Hepatocyte (in vitro differentiated cells): Measurements from ENCODE around the gene CEBPZ. TPM values are rescaled to one million over a fixed set of nuclear protein-coding genes. Genes with fewer than 3 reads are reported as not detected.
"Not testable (repeated sequence)": the region's sequence is repeated elsewhere in the genome, so short reads cannot be mapped to it uniquely, and the experiment has no call there.

Source experiments
- DNase-seq: peaks from one replicate; pipeline ENCODE4 v3.0.0-alpha.2; 2016; ENCODE audit warnings: low spot score
- H2AFZ ChIP-seq: fragments of 200-600 bp; sonication (generic); 2 replicates; pipeline ENCODE4 v1.6.0; 2016; ENCODE audit warnings: antibody characterized with exemption, mild to moderate bottlenecking
- H3K27ac ChIP-seq: fragments of 200-600 bp; sonication (generic); 2 replicates; pipeline ENCODE4 v1.5.1; 2016; ENCODE audit warnings: mild to moderate bottlenecking
- H3K27me3 ChIP-seq: fragments of 200-600 bp; sonication (generic); 2 replicates; pipeline ENCODE4 v1.6.1; 2016
- H3K36me3 ChIP-seq: fragments of 200-600 bp; sonication (generic); replicated peaks from 2 replicates; pipeline ENCODE4 v1.5.1; 2016; ENCODE audit warnings: low read depth; ENCODE audit not compliant: insufficient read depth
- H3K4me1 ChIP-seq: fragments of 200-600 bp; sonication (generic); 2 replicates; pipeline ENCODE4 v1.5.1; 2016; ENCODE audit warnings: mild to moderate bottlenecking, moderate library complexity; ENCODE audit not compliant: insufficient read depth
- H3K4me2 ChIP-seq: fragments of 200-600 bp; sonication (generic); 2 replicates; pipeline ENCODE4 v1.6.0; 2016
- H3K4me3 ChIP-seq: fragments of 200-600 bp; sonication (generic); 2 replicates; pipeline ENCODE4 v1.5.1; 2016; ENCODE audit warnings: mild to moderate bottlenecking
- H3K79me2 ChIP-seq: fragments of 200-600 bp; sonication (generic); 2 replicates; pipeline ENCODE4 v1.6.0; 2017; ENCODE audit warnings: mild to moderate bottlenecking
- H3K9me2 ChIP-seq: fragments of 200-600 bp; sonication (generic); replicated peaks from 2 replicates; pipeline ENCODE4 v1.6.0; 2017; ENCODE audit warnings: mild to moderate bottlenecking; ENCODE audit not compliant: insufficient read depth
- H3K9me3 ChIP-seq: fragments of 200-600 bp; sonication (generic); 2 replicates; pipeline ENCODE4 v1.5.1; 2016; ENCODE audit warnings: low read depth, mild to moderate bottlenecking
- H4K20me1 ChIP-seq: fragments of 200-600 bp; sonication (generic); 2 replicates; pipeline ENCODE4 v1.6.0; 2016; ENCODE audit warnings: mild to moderate bottlenecking; ENCODE audit not compliant: insufficient read depth, poor library complexity, severe bottlenecking
- EZH2 ChIP-seq: fragments of 200-600 bp; sonication (generic); IDR thresholded peaks from 2 replicates; pipeline ENCODE4 v1.6.1; 2016; ENCODE audit warnings: antibody characterized with exemption, mild to moderate bottlenecking, borderline replicate concordance
- EZH2phosphoT487 ChIP-seq: fragments of 200-600 bp; sonication (generic); IDR thresholded peaks from one replicate; pipeline ENCODE4 v1.6.1; 2018; ENCODE audit warnings: antibody characterized with exemption, mild to moderate bottlenecking, low read depth, moderate library complexity; ENCODE audit not compliant: unreplicated experiment, severe bottlenecking
- WGBS: methylation state at CpG from one replicate; pipeline ENCODE4 v1.1.6; 2016; ENCODE audit warnings: low lambda C conversion rate; ENCODE audit errors: missing lambda C conversion rate; 5-methylcytosine and 5-hydroxymethylcytosine counted together
- polyA plus RNA-seq: library from polyadenylated mRNA; unstranded; fragments of >200 nt; fragmentation: Nextera tagmentation; extraction: Ambion mirVana; gene quantifications from 2 replicates; pipeline ENCODE4 v1.2.1, GENCODE V29; 2016
- total RNA-seq: library from RNA; depleted of rRNA; stranded (reverse); fragments of >200 nt; gene quantifications from 2 replicates; pipeline ENCODE4 v1.2.3, GENCODE V29; 2014
- TF ChIP-seq, protein P1 (sequence below): fragments of 200-600 bp; sonication (generic); IDR thresholded peaks from 2 replicates; pipeline ENCODE4 v1.5.1; 2016; ENCODE audit warnings: antibody characterized with exemption, mild to moderate bottlenecking; ENCODE audit not compliant: poor library complexity

The CEBPZ gene
- total and polyA plus RNA-seq, 2 experiments from 2014 or later: 21.5 to 40.3 TPM

DNA sequence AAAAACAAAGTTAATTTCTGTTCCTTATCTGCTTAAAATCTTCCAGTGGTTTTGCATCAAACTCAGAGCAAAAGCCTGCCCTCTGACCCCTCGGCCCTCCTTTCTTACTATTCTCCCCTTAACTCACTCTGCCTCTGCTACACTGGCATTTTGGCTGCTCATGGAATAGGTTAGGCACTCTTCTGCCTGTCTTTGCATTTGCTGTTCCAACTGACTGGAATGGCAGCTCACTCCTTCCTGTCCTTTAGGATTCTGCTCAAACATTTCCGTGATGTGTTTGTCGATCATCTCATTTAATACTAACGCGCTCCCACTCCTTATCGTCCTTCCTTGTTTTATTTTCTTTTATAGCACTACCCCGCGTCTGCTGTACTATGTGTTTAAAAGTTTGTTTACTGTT lies 815 bp downstream of the CEBPZ start:
- WGBS: 1% methylated on average over 8 of the region's 8 CpGs
- Histone ChIP-seq H3K4me3 (peak overlapping the region; percentile 94), H3K9me2 (no peaks in the 10 kb centered on the region), H3K27me3 (no peaks in the 10 kb centered on the region), H3K27ac (peak overlapping the region; percentile 96), H3K4me2 (peak overlapping the region; percentile 89), H3K4me1 (peaks cover 20% of the 10 kb centered on the region), H3K79me2 (peaks cover 84% of the 10 kb centered on the region), H2AFZ (peak overlapping the region; percentile 80), H4K20me1 (peaks cover 7% of the 10 kb centered on the region), H3K36me3 (no peaks in the 10 kb centered on the region), H3K9me3 (no peaks in the 10 kb centered on the region)
- TF ChIP-seq, protein P1, sequence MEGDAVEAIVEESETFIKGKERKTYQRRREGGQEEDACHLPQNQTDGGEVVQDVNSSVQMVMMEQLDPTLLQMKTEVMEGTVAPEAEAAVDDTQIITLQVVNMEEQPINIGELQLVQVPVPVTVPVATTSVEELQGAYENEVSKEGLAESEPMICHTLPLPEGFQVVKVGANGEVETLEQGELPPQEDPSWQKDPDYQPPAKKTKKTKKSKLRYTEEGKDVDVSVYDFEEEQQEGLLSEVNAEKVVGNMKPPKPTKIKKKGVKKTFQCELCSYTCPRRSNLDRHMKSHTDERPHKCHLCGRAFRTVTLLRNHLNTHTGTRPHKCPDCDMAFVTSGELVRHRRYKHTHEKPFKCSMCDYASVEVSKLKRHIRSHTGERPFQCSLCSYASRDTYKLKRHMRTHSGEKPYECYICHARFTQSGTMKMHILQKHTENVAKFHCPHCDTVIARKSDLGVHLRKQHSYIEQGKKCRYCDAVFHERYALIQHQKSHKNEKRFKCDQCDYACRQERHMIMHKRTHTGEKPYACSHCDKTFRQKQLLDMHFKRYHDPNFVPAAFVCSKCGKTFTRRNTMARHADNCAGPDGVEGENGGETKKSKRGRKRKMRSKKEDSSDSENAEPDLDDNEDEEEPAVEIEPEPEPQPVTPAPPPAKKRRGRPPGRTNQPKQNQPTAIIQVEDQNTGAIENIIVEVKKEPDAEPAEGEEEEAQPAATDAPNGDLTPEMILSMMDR: no peak
- TF ChIP-seq EZH2: no peak
- TF ChIP-seq EZH2phosphoT487: no peak
- DNase-seq: peak; percentile 4

DNA sequence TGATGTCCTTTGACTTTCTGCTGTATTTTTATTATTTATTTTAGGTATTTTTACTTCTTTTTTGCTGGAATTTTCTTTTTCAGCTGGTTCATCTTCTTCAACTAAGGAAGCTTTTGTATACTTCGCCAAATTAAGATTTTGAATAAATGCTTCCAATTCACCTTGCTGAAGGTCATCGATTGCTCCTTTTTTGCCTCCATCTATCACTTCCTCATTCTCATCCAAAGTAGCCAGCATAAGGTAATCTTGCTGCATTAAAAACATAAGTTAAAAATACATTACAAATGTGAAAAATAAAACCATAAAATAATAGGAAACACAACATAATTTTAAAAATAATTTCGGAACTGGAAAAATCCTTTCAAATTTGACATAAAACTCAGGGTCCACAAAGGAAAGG lies 2.6 kb downstream of the CEBPZ start:
- DNase-seq: no peak
- no peak overlapping the region for H3K27ac ChIP-seq
- 97% methylated on average over 3 of the region's 3 CpGs for WGBS

DNA sequence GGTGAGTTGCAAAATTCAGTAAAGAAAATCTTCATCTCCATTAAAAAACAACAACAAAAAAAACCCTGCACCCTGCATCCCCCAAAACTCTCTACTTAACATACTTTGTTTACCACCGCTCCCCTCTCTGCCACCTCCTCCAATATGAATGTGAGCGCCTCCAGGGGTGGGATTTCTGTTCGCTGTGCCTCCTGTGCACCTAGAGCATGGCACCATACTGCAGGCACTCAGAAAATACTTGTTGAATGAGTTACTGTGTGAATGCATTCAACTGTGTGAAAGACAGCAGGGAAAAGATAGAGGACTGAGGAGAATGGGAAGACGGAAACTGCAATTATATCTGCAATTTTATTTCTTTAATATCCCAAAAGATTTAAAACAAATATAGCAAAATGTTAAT lies 4.5 kb downstream of the CEBPZ start:
- Histone ChIP-seq H3K4me3 (no peak overlapping the region), H3K4me2 (no peak overlapping the region), H3K27ac (no peak overlapping the region), H3K9me3 (no peaks in the 10 kb centered on the region), H3K27me3 (no peaks in the 10 kb centered on the region), H3K4me1 (peaks cover 12% of the 10 kb centered on the region), H4K20me1 (peaks cover 7% of the 10 kb centered on the region), H3K79me2 (peaks cover 66% of the 10 kb centered on the region), H3K9me2 (no peaks in the 10 kb centered on the region), H3K36me3 (no peaks in the 10 kb centered on the region), H2AFZ (no peak overlapping the region)
- no peak for DNase-seq
- 97% methylated on average over 4 of the region's 4 CpGs for WGBS
- no peak for TF ChIP-seq EZH2
- TF ChIP-seq, protein P1: no peak
- no peak for TF ChIP-seq EZH2phosphoT487

More for the DNA sequence above, 2.6 kb downstream of the CEBPZ start:
- no peak overlapping the region for H2AFZ ChIP-seq
- H3K4me1 ChIP-seq: peaks cover 20% of the 10 kb centered on the region
- H3K4me2 ChIP-seq: no peak overlapping the region
- H3K79me2 ChIP-seq: peaks cover 78% of the 10 kb centered on the region
- TF ChIP-seq EZH2phosphoT487: no peak
- TF ChIP-seq, protein P1: no peak
- TF ChIP-seq EZH2: no peak
- peaks cover 7% of the 10 kb centered on the region for H4K20me1 ChIP-seq
- H3K36me3 ChIP-seq: no peaks in the 10 kb centered on the region
- no peak overlapping the region for H3K4me3 ChIP-seq
- H3K9me2 ChIP-seq: no peaks in the 10 kb centered on the region
- H3K9me3 ChIP-seq: no peaks in the 10 kb centered on the region
- no peaks in the 10 kb centered on the region for H3K27me3 ChIP-seq

DNA sequence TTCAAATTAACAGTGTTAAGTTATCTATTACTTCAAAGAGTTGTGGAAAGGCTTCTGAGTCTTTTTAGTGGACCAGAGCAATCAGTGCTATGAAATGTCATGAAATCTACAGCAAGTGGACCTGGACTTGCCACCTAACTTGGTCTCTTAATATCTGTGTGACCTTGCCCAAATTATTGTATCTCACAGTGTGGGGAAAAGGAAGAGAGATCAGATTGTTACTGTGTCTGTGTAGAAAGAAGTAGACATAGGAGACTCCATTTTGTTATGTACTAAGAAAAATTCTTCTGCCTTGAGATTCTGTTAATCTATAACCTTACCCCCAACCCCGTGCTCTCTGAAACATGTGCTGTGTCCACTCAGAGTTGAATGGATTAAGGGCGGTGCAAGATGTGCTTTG lies 6.3 kb downstream of the CEBPZ start:
- no CpG with 5 or more reads among the region's 2 CpGs for WGBS
- not testable (repeated sequence) for H3K4me3 ChIP-seq, H4K20me1 ChIP-seq, H3K4me1 ChIP-seq, H3K9me3 ChIP-seq, H3K4me2 ChIP-seq, DNase-seq, H3K9me2 ChIP-seq, H3K27me3 ChIP-seq, H2AFZ ChIP-seq, H3K36me3 ChIP-seq
- Histone ChIP-seq H3K27ac (peak overlapping the region; percentile 5), H3K79me2 (peaks cover 64% of the 10 kb centered on the region)
